GM19240 (cell line): ENCODE results near the gene ADM2.

Source experiments
- DNase-seq: peaks from one replicate; pipeline ENCODE4 v3.0.0; 2011; ENCODE audit warnings: low spot score; ENCODE audit not compliant: insufficient read length

ADM2 gene

DNA sequence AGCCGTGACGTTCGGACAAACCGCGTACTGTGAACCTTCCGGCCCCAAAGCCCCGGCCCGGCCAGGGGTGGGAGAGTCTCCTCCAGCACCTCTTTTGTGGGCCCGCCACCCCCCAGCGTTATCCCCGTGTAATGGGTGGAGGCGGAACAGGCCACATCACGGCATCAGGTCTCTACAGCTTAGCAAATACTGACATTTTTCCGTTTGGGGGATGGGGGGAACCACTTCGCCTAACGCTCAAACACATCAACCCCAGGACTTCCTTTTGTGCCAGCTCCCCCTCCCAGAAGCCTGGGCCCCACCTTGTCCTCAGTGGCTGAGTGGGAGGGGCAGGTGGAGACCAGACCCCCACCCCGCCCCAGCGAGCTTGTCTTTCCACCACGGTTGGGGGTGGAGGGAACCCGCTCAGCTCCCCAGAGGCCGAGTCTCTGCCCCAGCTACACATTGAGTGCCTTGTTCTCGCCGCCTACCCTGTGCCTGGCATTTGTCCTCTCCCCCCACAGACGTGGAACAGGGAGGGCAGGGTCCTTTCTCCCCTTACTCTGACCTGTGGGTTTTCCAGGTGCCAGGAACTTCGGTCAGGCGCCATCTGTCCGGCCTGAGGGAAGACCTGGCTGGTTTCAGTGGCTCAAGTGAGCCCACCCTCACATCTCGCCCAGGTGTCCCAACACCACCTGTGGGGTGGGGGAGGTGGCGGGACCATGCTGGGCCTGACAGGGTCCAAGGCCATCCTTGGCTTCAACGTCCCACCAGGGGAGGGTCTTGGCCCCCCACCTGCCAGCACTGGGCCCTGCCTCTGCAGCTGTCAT lies 36.1 kb upstream of the ADM2 start:
- no peak for DNase-seq

DNA sequence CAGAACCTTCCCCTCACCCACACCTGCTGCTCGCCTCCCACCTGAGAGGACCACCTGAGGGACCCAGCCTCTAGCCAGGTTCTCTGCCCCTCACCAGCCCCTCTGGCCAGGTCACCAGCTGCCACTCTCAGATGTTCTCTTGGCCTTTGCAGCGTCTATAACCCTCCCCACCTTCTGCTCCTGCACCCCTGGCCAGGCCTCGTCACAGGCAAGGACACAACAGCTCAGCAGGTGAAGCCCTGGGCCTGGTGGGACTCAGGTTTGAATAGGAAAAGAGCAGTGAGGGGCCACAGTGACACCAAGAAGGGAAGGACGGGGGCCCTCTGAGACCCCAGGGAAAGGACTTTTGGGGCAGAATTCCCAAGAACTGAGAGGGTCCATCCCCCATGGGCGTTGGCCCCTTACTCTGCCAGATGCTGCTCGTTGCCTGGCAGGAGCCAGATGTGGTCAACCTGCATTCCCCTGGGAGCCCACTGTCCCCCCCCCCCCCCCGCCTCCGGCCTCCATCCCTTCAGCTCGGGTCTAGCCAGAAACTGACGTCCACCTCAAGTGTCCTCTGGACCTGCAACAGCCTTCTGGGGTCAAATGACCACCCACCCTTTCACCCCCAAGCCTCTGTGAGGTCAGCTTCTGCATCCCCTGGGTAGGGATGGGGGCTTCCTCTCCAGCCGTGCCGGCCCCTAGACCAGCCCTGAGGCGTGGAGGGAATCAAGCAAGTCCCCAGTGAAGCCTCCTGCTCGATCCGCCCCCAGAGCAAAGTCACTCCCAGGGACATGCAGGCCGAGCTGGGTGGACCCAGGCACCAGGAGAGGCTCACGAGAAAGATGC lies 35.2 kb upstream of the ADM2 start:
- no peak for DNase-seq

DNA sequence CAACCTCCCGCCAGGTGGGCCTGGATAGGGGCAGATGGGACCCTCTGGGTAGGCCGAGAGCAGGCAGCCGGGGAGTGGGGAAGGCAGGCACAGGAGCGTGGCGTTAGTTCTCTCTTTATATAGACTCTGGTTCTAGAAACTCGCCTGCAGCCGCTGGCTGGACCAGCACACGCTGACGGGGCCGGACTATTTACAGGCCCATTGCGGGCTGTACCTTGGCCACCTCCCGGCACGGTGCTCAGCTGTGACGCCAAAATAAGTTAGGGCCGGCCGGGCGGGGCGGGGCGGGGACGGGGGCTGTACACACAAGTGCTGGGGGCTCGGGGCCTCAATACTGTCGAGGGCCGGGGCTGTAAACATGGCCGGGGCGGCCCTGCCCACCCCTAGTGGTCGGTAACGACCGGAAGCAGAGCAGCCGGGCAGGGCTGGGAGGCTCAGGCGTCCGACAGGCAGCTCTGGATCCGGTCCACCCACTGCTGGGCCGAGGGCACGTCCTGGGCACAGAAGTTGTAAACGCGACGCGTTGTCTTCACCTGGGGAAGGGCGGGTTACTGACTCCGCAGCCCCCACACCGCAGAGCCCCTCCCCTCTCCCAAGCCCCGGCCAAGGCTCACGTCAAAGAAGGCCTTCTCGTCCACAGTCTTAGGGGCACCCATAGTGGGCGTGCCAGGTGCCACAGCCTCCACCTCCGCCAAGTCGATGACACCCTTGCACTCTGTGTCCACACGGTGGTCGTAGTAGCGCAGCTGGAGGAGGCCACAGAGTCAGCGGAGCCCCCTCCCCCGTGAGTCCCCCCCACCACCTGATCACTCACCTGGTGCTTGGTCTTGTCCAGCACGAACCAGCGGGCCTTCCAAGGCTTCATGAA lies 34.4 kb upstream of the ADM2 start:
- DNase-seq = no peak

DNA sequence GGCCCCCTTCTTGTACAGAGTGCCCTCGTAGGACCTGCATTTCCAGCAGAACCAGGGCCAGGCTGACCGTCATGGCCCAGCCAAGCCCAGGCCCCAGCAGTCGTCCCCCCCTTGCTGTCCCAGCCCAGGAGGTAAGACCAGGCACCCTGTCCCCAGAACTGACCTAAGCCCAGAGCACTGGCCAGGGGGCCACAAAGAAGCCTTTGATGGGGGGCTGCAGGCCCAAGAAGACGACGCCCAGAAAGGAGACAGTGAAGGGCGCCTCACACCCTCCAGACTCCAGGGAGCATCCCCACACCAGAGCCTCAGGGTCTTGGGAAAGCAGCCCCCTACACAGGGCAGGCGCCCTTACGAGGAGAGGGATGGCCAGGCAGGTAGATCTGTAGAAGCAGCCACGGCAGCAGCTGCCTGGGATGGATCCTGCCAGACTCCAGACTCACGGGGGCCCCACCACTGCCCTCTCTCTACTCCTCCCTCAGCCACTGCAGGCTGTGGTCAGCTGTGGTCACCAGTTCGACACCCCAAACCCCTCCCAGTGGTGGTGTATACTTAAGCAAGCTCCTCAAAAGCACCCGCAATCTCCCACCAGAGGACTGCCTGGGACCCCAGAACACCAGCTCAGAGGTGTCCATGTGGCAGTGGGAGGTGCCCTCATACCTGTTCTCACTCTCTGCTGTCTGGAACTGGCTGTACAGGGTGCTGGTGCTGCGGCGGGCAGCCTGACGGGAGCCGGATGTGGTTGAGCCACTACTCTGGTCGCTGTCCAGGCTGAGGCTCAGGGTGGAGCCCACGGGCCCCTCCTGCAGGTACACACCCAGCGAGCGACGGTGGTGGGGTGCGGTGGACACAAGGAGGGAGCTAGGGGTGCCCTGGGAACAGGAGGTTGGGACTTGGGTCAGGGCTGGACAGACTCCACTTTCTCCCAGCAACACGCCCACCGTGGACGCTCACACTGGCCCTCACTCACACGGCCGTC lies 33.5 kb upstream of the ADM2 start:
- no peak for DNase-seq

- DNase-seq = no peak
Observed at GRCh38 chr22:50452649-50453048, 28.7 kb upstream of the ADM2 start.

- DNase-seq = no peak
Observed at GRCh38 chr22:50454556-50455075, 26.7 kb upstream of the ADM2 start.

DNA sequence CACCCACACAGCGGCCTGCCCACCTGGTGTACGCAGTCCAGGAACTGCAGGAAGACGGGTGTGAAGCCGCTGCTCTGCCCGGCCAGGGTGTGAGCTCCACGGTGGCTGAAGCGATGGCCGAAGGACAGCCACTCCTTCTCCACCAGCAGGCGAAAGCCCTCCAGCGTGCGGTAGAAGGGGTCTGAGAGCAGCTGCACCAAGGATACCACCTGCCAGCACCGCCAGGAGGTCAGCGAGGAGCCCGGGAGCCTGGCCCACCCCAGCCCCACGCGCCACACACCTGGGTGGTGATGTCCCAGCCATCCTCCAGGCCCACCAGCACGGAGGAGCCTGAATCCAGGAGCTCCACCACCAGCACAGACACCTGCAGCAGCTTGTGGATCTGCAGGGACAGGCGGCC lies 26.1 kb upstream of the ADM2 start:
- DNase-seq = no peak

GRCh38 chr22:50456026-50456425 lies 25.3 kb upstream of the ADM2 start:
- no peak for DNase-seq

- DNase-seq = no peak
Observed at GRCh38 chr22:50456466-50457234, 24.7 kb upstream of the ADM2 start.

GRCh38 chr22:50459016-50459415 lies 22.3 kb upstream of the ADM2 start:
- DNase-seq = no peak

- no peak for DNase-seq
Observed at GRCh38 chr22:50459496-50460140, 21.7 kb upstream of the ADM2 start.

GRCh38 chr22:50460938-50461337 lies 20.4 kb upstream of the ADM2 start:
- no peak for DNase-seq

DNA sequence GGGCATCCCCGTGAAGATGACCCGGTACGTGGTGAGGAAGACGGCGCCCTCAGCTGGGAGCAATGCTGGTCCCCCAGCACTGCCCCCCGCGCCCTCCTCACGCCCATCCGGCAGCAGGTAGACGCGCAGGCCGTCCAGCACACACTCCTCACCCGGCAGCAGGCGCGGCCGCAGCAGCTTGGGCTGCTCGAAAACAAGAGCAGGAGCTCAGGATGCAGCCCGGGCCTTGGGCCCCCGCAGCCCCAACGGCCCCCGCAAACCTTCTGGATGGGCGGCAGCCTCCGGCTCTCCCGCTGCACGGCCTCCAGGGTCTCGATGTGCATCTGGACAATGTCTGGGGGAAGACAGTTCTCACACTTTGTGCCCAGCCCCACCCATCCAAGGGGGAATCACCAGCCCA lies 19.8 kb upstream of the ADM2 start:
- no peak for DNase-seq

DNA sequence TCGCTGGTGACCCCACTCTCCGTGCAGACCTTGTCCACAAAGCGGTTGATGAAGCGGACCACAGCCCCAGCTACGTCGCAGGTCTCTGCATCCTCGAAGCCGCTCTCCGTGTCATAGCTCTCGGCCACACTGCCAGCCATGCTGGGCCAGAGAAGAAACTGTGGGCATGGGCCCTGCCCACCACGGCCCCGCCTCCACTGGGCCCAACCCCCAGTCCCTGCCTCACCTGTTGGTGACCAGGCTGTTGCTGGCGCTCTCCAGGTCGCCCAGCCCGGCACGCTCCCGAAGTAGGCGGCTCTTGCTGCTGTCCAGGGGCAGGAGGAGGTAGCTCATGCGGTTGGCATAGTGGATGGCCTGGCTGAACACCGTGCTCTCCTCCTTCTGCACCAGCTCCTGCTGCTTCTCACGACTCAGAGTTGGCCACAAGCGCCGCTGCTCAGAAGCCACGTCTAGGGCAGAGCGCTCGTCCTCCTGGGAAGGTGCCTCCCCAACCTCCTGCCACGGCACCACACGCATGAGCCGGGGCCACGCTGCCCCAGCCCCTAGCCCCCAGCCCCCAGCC lies 19.3 kb upstream of the ADM2 start:
- no peak for DNase-seq

GRCh38 chr22:50463188-50463900 lies 18.0 kb upstream of the ADM2 start:
- no peak for DNase-seq

DNA sequence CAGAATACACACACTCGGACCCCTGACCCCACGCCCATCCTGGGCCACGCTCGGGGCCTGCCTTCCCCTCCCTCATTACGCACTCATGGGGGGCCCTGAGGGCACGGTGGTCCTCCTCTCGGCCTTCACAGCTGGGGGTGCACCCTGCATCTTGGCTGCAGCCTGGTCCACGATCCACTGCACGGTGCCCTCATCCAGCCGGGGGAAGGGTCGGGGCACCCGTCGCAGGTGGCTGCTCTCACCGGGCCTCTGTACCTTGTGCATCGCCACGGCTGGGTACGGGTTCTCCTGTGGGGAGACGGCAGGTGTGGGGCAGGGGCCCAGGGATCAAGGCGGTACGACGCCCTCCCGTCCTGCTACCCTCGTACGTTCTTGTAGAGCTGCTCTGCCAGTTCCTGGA lies 16.9 kb upstream of the ADM2 start:
- DNase-seq = no peak

DNA sequence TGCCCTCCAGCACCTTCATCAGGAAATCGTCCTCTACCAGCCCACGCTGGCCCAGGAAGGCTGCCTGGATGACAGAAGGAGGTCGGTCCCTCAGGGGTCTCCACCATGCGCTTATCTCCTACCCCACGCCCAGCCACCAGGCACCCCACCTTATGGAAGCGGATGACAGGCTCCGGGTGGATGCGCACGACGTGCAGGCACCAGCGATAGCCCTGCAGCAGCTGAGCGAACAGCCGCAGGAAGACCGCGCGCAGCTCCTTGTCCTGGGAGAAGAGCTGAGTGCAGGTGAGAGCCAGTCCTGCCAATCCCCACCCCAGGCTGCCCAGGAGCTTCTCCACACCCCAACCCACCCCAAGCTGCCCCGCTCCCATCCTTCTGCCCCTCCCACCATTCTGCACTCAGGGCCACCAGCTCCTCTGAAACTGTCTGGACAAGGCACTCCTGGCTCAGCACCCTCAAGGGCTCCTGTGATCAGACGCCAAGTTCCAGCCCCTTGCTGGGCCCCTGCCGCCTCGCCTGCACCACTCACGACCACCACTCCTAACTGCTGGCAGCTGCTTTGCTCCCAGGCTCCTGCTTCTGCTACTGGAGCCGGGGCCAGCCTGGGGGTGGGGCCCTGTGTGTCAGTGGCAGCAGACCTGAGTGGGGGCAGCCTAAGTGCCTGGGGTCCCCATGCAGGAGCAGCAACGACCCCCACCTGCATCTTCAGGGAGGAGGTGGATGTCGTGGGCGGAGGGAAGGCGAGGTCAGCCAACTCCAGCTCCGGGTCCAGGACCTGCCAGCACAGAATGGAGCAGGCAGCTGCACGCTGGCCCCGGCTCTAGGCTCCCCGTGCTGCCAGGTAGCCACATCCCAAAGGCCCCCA lies 16.0 kb upstream of the ADM2 start:
- DNase-seq = no peak
